SK-N-SH (cell line): Measurements from ENCODE around the gene SORCS3. TPM values are rescaled to one million over a fixed set of nuclear protein-coding genes. Genes with fewer than 3 reads are reported as not detected.

Source experiments
- CTCF ChIA-PET: fragments of 300-600, 350-600 bp; formaldehyde crosslinking; extraction: SDS; loops from one replicate; lab custom pipeline; 2021; lab: Yijun Ruan, JAX
- POLR2A ChIA-PET: fragments of 350-600 bp; sonication (Branson Sonifier 250); formaldehyde crosslinking; extraction: SDS; loops from one replicate; lab custom pipeline; 2020; ENCODE audit warnings: antibody characterized with exemption, inconsistent platforms; lab: Yijun Ruan, JAX
- DNase-seq: peaks from one replicate; pipeline ENCODE4 v3.0.0; 2012
- H2AFZ ChIP-seq: fragments of 200-600 bp; sonication (generic); 2 replicates; pipeline ENCODE4 v1.8.1; 2016; ENCODE audit warnings: antibody characterized with exemption, mild to moderate bottlenecking, low read depth
- H3F3A ChIP-seq: fragments of 200-600 bp; sonication (generic); replicated peaks from 2 replicates; pipeline ENCODE3; 2016; ENCODE audit warnings: antibody characterized with exemption, mild to moderate bottlenecking; ENCODE audit not compliant: insufficient read depth
- H3K27ac ChIP-seq, 2 experiments: fragments of 200-500 bp in 1 of 2; fragments of 200-600 bp in 1 of 2; sonication (Bioruptor generic) in 1 of 2; sonication (generic), shearing (Covaris generic) in 1 of 2; 2 replicates each; pipeline versions ENCODE4 v1.5.1 to v1.6.1; 2014 to 2016; ENCODE audit warnings: low read depth in 2 of 2, inconsistent platforms in 1 of 2, low read length in 1 of 2, mild to moderate bottlenecking in 1 of 2, mixed read lengths in 1 of 2
- H3K27me3 ChIP-seq: fragments of 200-600 bp; sonication (generic), shearing (Covaris generic); 2 replicates; pipeline ENCODE4 v1.6.1; 2016; ENCODE audit warnings: mixed run types; ENCODE audit not compliant: insufficient read depth
- H3K36me3 ChIP-seq, 2 experiments: fragments of 200-500 bp in 1 of 2; fragments of 200-600 bp in 1 of 2; sonication (Bioruptor generic) in 1 of 2; sonication (generic) in 1 of 2; replicated peaks in 1 of 2; 2 replicates each; pipeline versions ENCODE3 to v1.5.1; 2014 to 2016; ENCODE audit warnings: low read length in 1 of 2, mild to moderate bottlenecking in 1 of 2; ENCODE audit not compliant: insufficient read depth in 2 of 2, control insufficient read depth in 1 of 2
- H3K4me1 ChIP-seq, 2 experiments: fragments of 200-500 bp in 1 of 2; fragments of 200-600 bp in 1 of 2; sonication (Bioruptor generic) in 1 of 2; sonication (generic), shearing (Covaris generic) in 1 of 2; 2 replicates each; pipeline versions ENCODE4 v1.5.1 to v1.6.1; 2014 to 2016; ENCODE audit warnings: low read depth in 1 of 2, low read length in 1 of 2, mixed run types in 1 of 2; ENCODE audit not compliant: insufficient read depth in 2 of 2, control insufficient read depth in 1 of 2
- H3K4me2 ChIP-seq: fragments of 200-600 bp; sonication (generic), shearing (Covaris generic); 2 replicates; pipeline ENCODE4 v1.6.1; 2017; ENCODE audit warnings: mixed run types
- H3K4me3 ChIP-seq, 2 experiments: fragments of 200-500 bp in 1 of 2; fragments of 200-600 bp in 1 of 2; sonication (Bioruptor generic) in 1 of 2; sonication (generic), shearing (Covaris generic) in 1 of 2; 2 replicates each; pipeline versions ENCODE4 v1.5.1 to v1.8.1; 2014 to 2016; ENCODE audit warnings: low read depth in 2 of 2, inconsistent platforms in 1 of 2, low read length in 1 of 2, mild to moderate bottlenecking in 1 of 2, mixed read lengths in 1 of 2, moderate library complexity in 1 of 2
- H3K79me2 ChIP-seq: fragments of 200-600 bp; sonication (generic); 2 replicates; pipeline ENCODE4 v1.8.1; 2017; ENCODE audit warnings: mild to moderate bottlenecking; ENCODE audit not compliant: insufficient read depth
- H3K9ac ChIP-seq: fragments of 200-600 bp; sonication (generic); 2 replicates; pipeline ENCODE4 v1.6.1; 2017; ENCODE audit warnings: mixed run types
- H3K9me2 ChIP-seq: fragments of 200-600 bp; sonication (generic); 2 replicates; pipeline ENCODE4 v1.6.1; 2017; ENCODE audit warnings: mixed run types
- H3K9me3 ChIP-seq: fragments of 200-600 bp; sonication (generic); 2 replicates; pipeline ENCODE4 v1.6.1; 2017; ENCODE audit warnings: mixed run types, mild to moderate bottlenecking, moderate library complexity
- H4K20me1 ChIP-seq: fragments of 200-600 bp; sonication (generic); 2 replicates; pipeline ENCODE4 v1.6.1; 2017; ENCODE audit warnings: mild to moderate bottlenecking, mixed run types; ENCODE audit not compliant: insufficient read depth
- CTCF ChIP-seq: fragments of 200-600 bp; sonication (generic); IDR thresholded peaks from 2 replicates; pipeline ENCODE4 v1.6.1; 2017; ENCODE audit warnings: antibody characterized with exemption, mild to moderate bottlenecking, moderate library complexity
- ELF1 ChIP-seq: IDR thresholded peaks from 2 replicates; pipeline ENCODE4 v1.4.0; 2012
- EP300 ChIP-seq, 2 experiments: IDR thresholded peaks; 2 replicates each; pipeline versions ENCODE4 v1.4.0 to v1.6.1; 2012; ENCODE audit warnings: borderline replicate concordance in 1 of 2, low read depth in 1 of 2, low read length in 1 of 2
- EZH2phosphoT487 ChIP-seq: fragments of 200-600 bp; sonication (generic); IDR thresholded peaks from 2 replicates; pipeline ENCODE4 v1.6.1; 2017; ENCODE audit warnings: low read depth, mixed run types, mild to moderate bottlenecking, antibody characterized with exemption, moderate library complexity, borderline replicate concordance
- FOSL2 ChIP-seq: IDR thresholded peaks from 2 replicates; pipeline ENCODE4 v1.4.0; 2012; ENCODE audit warnings: low read depth, mild to moderate bottlenecking, moderate library complexity, borderline replicate concordance
- FOXM1 ChIP-seq: IDR thresholded peaks from 2 replicates; pipeline ENCODE4 v1.4.0; 2012; ENCODE audit warnings: low read depth, mild to moderate bottlenecking
- GABPA ChIP-seq: IDR thresholded peaks from 2 replicates; pipeline ENCODE4 v1.4.0; 2012; ENCODE audit warnings: low read depth, mild to moderate bottlenecking
- GATA2 ChIP-seq: sonication (generic); formaldehyde crosslinking; IDR thresholded peaks from 2 replicates; pipeline ENCODE4 v1.5.0; 2020; ENCODE audit warnings: mild to moderate bottlenecking, missing genetic modification reagents
- IRF3 ChIP-seq: fragments of 150-350 bp; IDR thresholded peaks from 2 replicates; pipeline ENCODE4 v1.6.1; 2016; ENCODE audit warnings: mild to moderate bottlenecking, low read depth, low read length
- NFIC ChIP-seq: IDR thresholded peaks from 2 replicates; pipeline ENCODE4 v1.4.0; 2012; ENCODE audit warnings: borderline replicate concordance
- NRF1 ChIP-seq: IDR thresholded peaks from 2 replicates; pipeline ENCODE4 v1.6.1; 2012; ENCODE audit warnings: low read depth, mild to moderate bottlenecking, low read length
- POLR2AphosphoS5 ChIP-seq: IDR thresholded peaks from 2 replicates; pipeline ENCODE4 v1.6.1; 2012; ENCODE audit warnings: low read depth, low read length
- TAF1 ChIP-seq: IDR thresholded peaks from 2 replicates; pipeline ENCODE4 v1.6.1; 2012; ENCODE audit warnings: low read depth, mild to moderate bottlenecking, low read length, moderate library complexity, borderline replicate concordance
- TCF12 ChIP-seq: IDR thresholded peaks from 2 replicates; pipeline ENCODE4 v1.4.0; 2012
- TEAD4 ChIP-seq: IDR thresholded peaks from 2 replicates; pipeline ENCODE4 v1.4.0; 2012; ENCODE audit warnings: mild to moderate bottlenecking, borderline replicate concordance; ENCODE audit not compliant: insufficient read depth
- USF1 ChIP-seq: IDR thresholded peaks from 2 replicates; pipeline ENCODE4 v1.4.0; 2012; ENCODE audit warnings: low read depth, borderline replicate concordance
- USF2 ChIP-seq: fragments of 150-350 bp; IDR thresholded peaks from 2 replicates; pipeline ENCODE4 v1.6.1; 2017; ENCODE audit warnings: antibody characterized with exemption, low read length, low read depth, borderline replicate concordance
- WGBS: methylation state at CpG from one replicate; pipeline ENCODE4 v1.1.6; 2017; ENCODE audit warnings: low lambda C conversion rate; 5-methylcytosine and 5-hydroxymethylcytosine counted together
- polyA plus RNA-seq, 3 experiments: library from polyadenylated mRNA; depleted of rRNA; stranded (reverse); fragments of >200 nt; gene quantifications; 2 replicates each; pipeline ENCODE4 v1.2.3, GENCODE V29; 2012

The SORCS3 gene
- polyA plus RNA-seq, 1 of the 3 experiments (the other 2 are of a cell fraction), result not detected

GRCh38 chr10:105269689-105270088 lies 628.6 kb downstream of the SORCS3 start:
- 33% methylated on average over 2 of the region's 3 CpGs for WGBS
- ChIA-PET CTCF (no interaction called here), POLR2A (no interaction called here)
- Histone ChIP-seq H3K9ac (no peak overlapping the region), H4K20me1 (no peaks in the 10 kb centered on the region), H3K36me3 (no peaks in the 10 kb centered on the region), H3K9me3 (no peaks in the 10 kb centered on the region; the same call in 1 of the 2 replicates), H3K4me3 (no peak overlapping the region), H3K27ac (no peak overlapping the region), H2AFZ (no peak overlapping the region), H3K4me2 (no peak overlapping the region), H3K9me2 (no peaks in the 10 kb centered on the region), H3K4me1 (no peaks in the 10 kb centered on the region), H3F3A (no peaks in the 10 kb centered on the region), H3K79me2 (no peaks in the 10 kb centered on the region), H3K27me3 (no peaks in the 10 kb centered on the region)
- DNase-seq, result no peak
- no peak for TF ChIP-seq FOXM1
- no peak for TF ChIP-seq TAF1
- TF ChIP-seq NRF1, result no peak
- TF ChIP-seq ELF1, result no peak
- TF ChIP-seq TCF12, result no peak
- TF ChIP-seq FOSL2, result no peak
- no peak for TF ChIP-seq GABPA
- no peak for TF ChIP-seq CTCF

- Histone ChIP-seq H3K27ac (no peak overlapping the region), H3K79me2 (no peaks in the 10 kb centered on the region), H4K20me1 (no peaks in the 10 kb centered on the region), H3K9me3 (no peaks in the 10 kb centered on the region; the same call in 1 of the 2 replicates), H3F3A (no peaks in the 10 kb centered on the region), H3K4me3 (no peak overlapping the region), H3K4me2 (no peak overlapping the region), H3K27me3 (no peaks in the 10 kb centered on the region), H2AFZ (no peak overlapping the region), H3K36me3 (no peaks in the 10 kb centered on the region), H3K9ac (no peak overlapping the region), H3K4me1 (no peaks in the 10 kb centered on the region), H3K9me2 (no peaks in the 10 kb centered on the region)
- no peak for TF ChIP-seq TEAD4
- no peak for TF ChIP-seq IRF3
- no peak for TF ChIP-seq ELF1
- TF ChIP-seq USF2, result no peak
- no peak for TF ChIP-seq POLR2AphosphoS5
- no peak for TF ChIP-seq EZH2phosphoT487
- no peak for TF ChIP-seq EP300 (IDR thresholded peaks at IDR 0.05; ENCODE audit: borderline replicate concordance in 1 of 2, low read depth in 1 of 2, low read length in 1 of 2)
- no peak for TF ChIP-seq GATA2
- no peak for TF ChIP-seq USF1
- TF ChIP-seq NFIC, result no peak
- no peak for DNase-seq
- POLR2A ChIA-PET, result no interaction called here
- CTCF ChIA-PET, result no interaction called here
- WGBS, result 23% methylated on average over 3 of the region's 3 CpGs
Observed at GRCh38 chr10:105274556-105275070, 633.5 kb downstream of the SORCS3 start.
